HUES6 (cell line): ENCODE results near the gene PDE6H.

Experiments
- H3K27ac ChIP-seq: 2 replicates; pipeline ENCODE4 v1.7.0; 2013; ENCODE audit warnings: low read depth, mild to moderate bottlenecking, low read length, inconsistent platforms
- H3K27me3 ChIP-seq: 2 replicates; pipeline ENCODE4 v1.6.1; 2013; ENCODE audit warnings: low read length; ENCODE audit not compliant: control insufficient read depth, insufficient read depth
- H3K36me3 ChIP-seq: 2 replicates; pipeline ENCODE4 v1.6.1; 2013; ENCODE audit warnings: low read length; ENCODE audit not compliant: control insufficient read depth, insufficient read depth
- H3K4me1 ChIP-seq: 2 replicates; pipeline ENCODE4 v1.6.1; 2013; ENCODE audit warnings: low read length; ENCODE audit not compliant: control insufficient read depth, insufficient read depth
- H3K4me3 ChIP-seq: 2 replicates; pipeline ENCODE4 v1.5.1; 2013; ENCODE audit warnings: low read depth, low read length
- H3K9ac ChIP-seq: one replicate; pipeline ENCODE4 v1.6.1; 2013; ENCODE audit warnings: mild to moderate bottlenecking, low read length
- H3K9me3 ChIP-seq: 2 replicates; pipeline ENCODE4 v1.6.1; 2013; ENCODE audit warnings: low read depth, low read length; ENCODE audit not compliant: control insufficient read depth, insufficient read depth

PDE6H gene

DNA sequence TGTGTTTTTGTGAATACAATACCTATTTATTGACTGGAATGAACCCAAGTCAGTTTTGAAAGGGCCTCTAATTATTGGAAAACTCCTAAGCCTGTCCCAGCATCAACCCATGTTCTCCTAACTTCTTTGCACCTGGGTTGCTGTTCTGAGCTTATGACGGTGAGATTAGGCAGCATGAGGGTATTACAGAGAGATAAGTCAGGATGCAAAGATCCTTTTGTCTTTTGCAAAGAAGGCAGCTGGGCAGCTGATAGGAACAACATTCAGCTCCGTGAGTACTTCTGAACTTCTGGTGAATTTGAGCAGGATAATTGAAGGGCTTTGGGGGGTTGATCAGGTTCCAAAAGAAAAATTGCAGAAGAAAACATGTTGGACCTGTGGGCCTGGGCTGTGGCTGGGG, at the start of gene PDE6H:
PDE6H (plus strand) TSS at position 227 of the 400 bp plus-strand sequence. CDS start 4,971 bp downstream, outside the sequence.
- no peaks in the 10 kb centered on the region for H3K4me1 ChIP-seq
- H3K36me3 ChIP-seq, result no peaks in the 10 kb centered on the region
- H3K27ac ChIP-seq, result no peak within 1 kb of the TSS
- H3K4me3 ChIP-seq, result no peak within 1 kb of the TSS
- no peaks in the 10 kb centered on the region for H3K27me3 ChIP-seq
- no peak within 1 kb of the TSS for H3K9ac ChIP-seq
- no peaks in the 10 kb centered on the region for H3K9me3 ChIP-seq

DNA sequence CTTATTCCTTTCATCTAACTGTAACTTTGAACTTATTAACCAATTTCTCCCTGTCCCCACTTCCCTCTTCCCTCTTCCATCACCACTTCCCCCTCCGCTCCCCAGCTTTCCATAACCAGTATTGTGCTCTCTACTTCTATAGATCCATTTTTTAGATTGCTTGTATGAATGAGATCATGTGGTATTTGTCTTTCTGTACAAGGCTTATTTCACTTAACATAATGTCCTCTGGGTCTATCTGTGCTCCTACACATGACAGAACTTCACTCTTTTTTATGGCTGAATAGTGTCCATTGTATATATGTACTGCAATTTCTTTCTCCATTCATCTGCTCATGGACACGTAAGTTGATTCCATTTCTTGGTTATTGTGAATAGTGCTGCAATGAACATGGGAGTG, 48.9 kb upstream of the PDE6H start:
- H3K36me3 ChIP-seq, result no peaks in the 10 kb centered on the region
- H3K4me1 ChIP-seq, result peaks cover 4% of the 10 kb centered on the region
- H3K4me3 ChIP-seq, result no peak overlapping the region
- H3K9ac ChIP-seq, result no peak overlapping the region
- no peak overlapping the region for H3K27ac ChIP-seq
- no peaks in the 10 kb centered on the region for H3K9me3 ChIP-seq
- no peaks in the 10 kb centered on the region for H3K27me3 ChIP-seq

DNA sequence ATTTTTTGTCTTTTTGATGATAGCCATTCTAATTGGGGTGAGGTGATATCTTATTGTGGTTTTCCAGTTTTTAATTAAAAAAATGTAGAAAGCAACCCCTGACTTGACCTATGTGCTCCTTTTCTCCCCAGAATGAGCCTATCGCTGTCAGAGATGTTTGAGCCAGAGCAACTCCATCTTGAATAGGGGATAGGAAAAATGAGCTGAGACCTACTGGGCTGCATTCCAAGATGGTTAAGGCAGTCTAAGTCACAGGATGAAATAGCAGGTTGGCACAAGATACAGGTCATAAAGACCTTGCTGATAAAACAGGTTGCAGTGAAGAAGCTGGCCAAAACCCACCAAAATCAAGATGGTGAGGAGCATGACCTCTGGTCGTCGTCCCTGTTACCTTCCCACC, 48.3 kb upstream of the PDE6H start:
- H3K27ac ChIP-seq, result no peak overlapping the region
- H3K27me3 ChIP-seq, result no peaks in the 10 kb centered on the region
- no peaks in the 10 kb centered on the region for H3K36me3 ChIP-seq
- H3K9me3 ChIP-seq, result no peaks in the 10 kb centered on the region
- H3K4me1 ChIP-seq, result peaks cover 10% of the 10 kb centered on the region
- no peak overlapping the region for H3K4me3 ChIP-seq
- H3K9ac ChIP-seq, result no peak overlapping the region

DNA sequence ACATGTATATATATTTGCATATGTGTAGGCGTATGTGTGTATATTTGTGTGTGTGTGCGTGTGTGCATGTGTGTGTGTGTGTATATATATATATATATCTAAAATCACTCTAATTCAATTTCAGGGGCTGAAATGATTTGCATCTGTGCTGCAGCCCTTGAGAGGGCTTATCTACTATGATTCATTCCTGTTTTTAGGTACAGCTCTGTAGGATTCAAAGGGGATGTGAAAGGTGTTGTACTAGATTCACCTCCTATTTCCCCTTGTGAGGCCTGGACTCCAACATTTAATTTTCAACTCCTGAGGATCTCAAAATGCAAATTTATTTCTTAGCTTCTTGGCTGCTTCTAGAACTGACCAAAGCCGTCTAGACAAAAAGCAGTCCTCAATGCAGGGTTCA, 45.6 kb upstream of the PDE6H start:
- H3K36me3 ChIP-seq, result no peaks in the 10 kb centered on the region
- no peaks in the 10 kb centered on the region for H3K27me3 ChIP-seq
- H3K27ac ChIP-seq, result no peak overlapping the region
- H3K9me3 ChIP-seq, result no peaks in the 10 kb centered on the region
- H3K9ac ChIP-seq, result no peak overlapping the region
- H3K4me3 ChIP-seq, result no peak overlapping the region
- H3K4me1 ChIP-seq, result peaks cover 10% of the 10 kb centered on the region

DNA sequence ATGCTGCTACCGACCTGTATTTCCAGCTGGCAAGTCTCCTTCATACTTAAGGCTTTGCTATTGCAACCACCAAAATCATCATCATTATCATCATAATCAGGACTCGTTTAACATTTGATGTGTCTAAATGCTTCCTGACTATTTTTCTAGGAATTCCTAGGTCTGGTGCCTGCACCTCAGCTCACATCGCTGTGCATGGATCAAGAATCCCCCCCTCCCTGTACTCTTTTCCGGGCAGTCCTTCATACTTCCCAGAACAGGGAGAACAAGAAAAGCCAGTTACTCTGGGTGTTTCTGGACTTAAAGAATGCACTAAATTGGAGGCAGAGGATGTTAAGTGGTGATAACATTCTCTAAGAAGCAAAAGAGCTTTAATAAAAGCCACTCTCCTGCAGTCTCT, 43.9 kb upstream of the PDE6H start:
- Histone ChIP-seq H3K4me1 (peaks cover 10% of the 10 kb centered on the region), H3K27me3 (no peaks in the 10 kb centered on the region), H3K9ac (no peak overlapping the region), H3K27ac (no peak overlapping the region), H3K4me3 (no peak overlapping the region), H3K36me3 (no peaks in the 10 kb centered on the region), H3K9me3 (no peaks in the 10 kb centered on the region)

DNA sequence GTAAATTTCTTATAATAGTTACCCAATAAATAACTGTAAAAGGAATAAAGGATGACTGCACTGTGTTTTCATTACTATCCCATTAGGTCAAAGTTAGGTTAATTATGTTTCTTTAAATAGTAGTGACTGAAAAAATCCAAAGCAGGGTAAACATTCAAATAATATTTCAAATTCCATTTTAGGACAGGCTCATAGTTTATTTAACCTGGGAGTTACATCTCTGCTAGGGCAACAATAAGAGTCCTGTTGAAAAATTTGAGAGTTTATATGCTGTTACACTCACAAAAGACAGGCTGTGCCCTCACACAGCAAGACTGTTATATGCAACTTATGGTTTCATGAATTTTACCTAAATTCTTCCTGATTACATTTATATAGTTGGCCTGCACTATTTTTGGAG, 42.5 kb upstream of the PDE6H start:
- Histone ChIP-seq H3K4me3 (no peak overlapping the region), H3K36me3 (no peaks in the 10 kb centered on the region), H3K27ac (no peak overlapping the region), H3K9ac (no peak overlapping the region), H3K9me3 (no peaks in the 10 kb centered on the region), H3K4me1 (peaks cover 10% of the 10 kb centered on the region), H3K27me3 (no peaks in the 10 kb centered on the region)

DNA sequence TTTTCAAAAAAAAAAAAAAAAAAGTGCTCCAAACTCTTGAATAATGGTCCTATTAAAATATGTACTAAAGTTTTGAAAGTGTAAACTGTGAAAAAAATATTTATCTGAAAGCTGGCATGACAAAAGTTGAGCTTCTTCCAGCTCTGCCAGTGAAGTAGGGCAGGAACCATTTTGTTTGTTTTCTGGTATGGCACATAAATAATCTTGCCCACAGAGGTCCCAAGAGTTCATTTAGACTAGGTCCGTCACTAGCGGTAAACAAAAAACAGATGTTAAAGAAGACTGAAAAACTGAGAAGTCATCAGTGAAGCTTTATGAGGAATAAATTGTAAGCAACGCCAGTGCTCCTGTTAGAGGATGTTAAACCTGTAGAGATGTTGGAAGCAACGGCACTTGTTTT, 41.5 kb upstream of the PDE6H start:
- H3K4me1 ChIP-seq, result peaks cover 11% of the 10 kb centered on the region
- no peak overlapping the region for H3K27ac ChIP-seq
- no peak overlapping the region for H3K9ac ChIP-seq
- no peaks in the 10 kb centered on the region for H3K27me3 ChIP-seq
- no peaks in the 10 kb centered on the region for H3K36me3 ChIP-seq
- no peak overlapping the region for H3K4me3 ChIP-seq
- no peaks in the 10 kb centered on the region for H3K9me3 ChIP-seq

DNA sequence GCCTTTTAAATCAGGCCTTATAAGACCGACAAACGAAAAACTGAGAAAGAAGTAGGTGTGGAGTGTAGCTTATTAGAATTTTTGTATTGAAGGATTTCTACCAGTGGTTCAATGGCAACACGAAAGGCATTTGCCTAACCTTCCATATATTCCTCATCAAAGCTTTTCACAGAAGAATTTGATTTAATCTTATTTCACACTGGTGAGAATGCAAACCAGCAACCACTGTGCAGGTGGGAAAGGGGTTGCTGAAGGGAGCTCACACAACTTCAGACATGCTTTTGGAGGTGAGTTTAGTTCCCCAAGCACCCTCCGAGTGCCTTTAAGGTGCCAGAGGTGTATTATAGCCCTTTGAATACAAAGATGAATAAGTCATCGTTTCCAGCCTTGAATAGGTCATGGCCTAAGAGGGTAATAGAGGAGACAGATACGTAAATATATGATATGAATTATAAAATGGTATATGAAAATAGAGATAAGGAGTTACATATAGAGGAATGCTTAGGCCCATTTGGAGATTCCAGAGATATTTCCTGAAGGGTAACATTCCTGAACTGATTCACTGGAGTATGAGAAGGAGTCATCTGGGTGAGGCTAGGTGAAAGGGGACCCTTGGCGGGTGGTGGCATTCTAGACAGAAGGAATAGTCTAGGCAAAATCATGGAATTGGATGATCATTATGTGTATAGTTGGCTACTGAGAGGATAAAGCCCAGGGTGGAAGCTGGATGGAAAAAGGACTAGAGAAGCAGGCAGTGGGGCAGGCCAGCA, 40.9 kb upstream of the PDE6H start:
- no peaks in the 10 kb centered on the region for H3K36me3 ChIP-seq
- no peaks in the 10 kb centered on the region for H3K27me3 ChIP-seq
- H3K4me3 ChIP-seq, result no peak overlapping the region
- no peak overlapping the region for H3K27ac ChIP-seq
- no peak overlapping the region for H3K9ac ChIP-seq
- H3K9me3 ChIP-seq, result no peaks in the 10 kb centered on the region
- peaks cover 13% of the 10 kb centered on the region for H3K4me1 ChIP-seq

DNA sequence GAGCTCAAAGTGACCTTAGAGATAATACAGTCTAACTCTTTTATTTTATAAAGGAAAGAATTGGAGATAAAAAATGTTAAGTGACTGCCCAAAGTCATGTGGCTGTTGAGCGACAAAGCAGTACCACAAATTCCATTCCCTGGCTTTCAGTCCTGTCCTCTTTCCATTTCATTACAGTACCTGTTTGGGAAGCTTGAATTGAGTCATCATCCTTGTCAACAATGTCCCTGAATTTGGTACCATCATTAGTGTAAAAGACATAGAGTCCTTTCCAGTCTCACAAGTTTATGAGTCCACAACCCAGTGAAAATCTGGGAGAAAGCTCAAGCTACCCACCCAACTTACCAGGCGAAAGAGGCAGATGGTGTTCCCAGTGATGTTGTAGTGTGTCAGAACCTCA, 38.3 kb upstream of the PDE6H start:
- Histone ChIP-seq H3K27ac (no peak overlapping the region), H3K4me1 (peaks cover 3% of the 10 kb centered on the region; the same call in 1 of the 2 replicates), H3K36me3 (no peaks in the 10 kb centered on the region), H3K4me3 (no peak overlapping the region), H3K9me3 (no peaks in the 10 kb centered on the region), H3K27me3 (no peaks in the 10 kb centered on the region), H3K9ac (no peak overlapping the region)

DNA sequence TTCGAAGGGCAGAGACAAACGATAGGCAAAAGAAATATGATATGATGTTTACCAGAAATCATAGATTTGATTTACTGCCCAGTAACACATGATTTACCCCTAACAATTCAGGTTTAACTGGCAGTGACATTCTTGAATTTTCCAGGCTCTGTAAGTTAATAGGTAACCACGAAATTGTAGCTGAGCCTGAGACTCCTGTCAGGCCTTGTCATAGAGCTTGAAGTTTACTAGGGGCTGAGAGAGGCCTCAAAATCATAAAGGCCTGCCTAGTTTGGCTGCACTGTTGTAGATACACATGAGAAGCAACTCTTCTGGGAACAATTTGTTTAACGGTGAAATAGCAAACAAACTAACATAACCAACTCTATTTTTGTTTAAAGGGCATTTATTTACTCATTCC, 37.8 kb upstream of the PDE6H start:
- H3K27ac ChIP-seq, result no peak overlapping the region
- H3K9ac ChIP-seq, result no peak overlapping the region
- H3K36me3 ChIP-seq, result no peaks in the 10 kb centered on the region
- H3K4me1 ChIP-seq, result peaks cover 3% of the 10 kb centered on the region; the same call in 1 of the 2 replicates
- H3K9me3 ChIP-seq, result no peaks in the 10 kb centered on the region
- H3K27me3 ChIP-seq, result no peaks in the 10 kb centered on the region
- no peak overlapping the region for H3K4me3 ChIP-seq

DNA sequence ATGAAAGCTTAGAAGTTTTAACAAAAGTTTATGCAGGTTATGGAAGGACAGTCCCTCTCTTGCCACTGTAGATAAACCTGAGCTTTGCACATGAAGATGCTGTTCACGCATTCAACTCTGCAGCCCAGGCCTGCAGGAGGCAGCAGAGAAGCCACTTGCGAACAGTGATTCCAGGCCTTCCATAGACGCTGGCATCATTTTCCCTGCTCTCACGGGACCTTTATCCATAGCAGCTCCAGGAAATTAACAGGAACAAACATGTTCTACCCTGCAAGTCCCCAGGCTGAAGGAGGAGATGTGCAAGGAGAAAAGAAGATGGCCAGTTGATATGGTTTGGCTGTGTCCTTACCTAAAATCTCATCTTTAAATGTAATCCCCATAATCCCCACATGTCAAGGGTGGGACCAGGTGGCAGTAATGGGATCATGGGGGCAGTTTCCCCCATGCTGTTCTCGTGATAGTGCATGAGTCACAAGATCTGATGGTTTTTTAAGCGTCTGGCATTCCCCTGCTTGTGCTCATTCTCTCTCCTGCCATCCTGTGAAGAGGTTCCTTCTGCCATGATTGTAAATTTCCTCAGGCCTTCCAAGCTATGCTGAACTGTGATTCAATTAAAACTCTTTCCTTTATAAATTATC, 36.5 kb upstream of the PDE6H start:
- Histone ChIP-seq H3K9me3 (no peaks in the 10 kb centered on the region), H3K27ac (no peak overlapping the region), H3K36me3 (no peaks in the 10 kb centered on the region), H3K27me3 (no peaks in the 10 kb centered on the region), H3K4me1 (peaks cover 3% of the 10 kb centered on the region; the same call in 1 of the 2 replicates), H3K4me3 (no peak overlapping the region), H3K9ac (no peak overlapping the region)
